GM12801 (cell line): ENCODE data around the gene DCANP1.

ENCODE experiments used
- CTCF ChIP-seq: IDR thresholded peaks from one replicate; pipeline ENCODE4 v1.5.1; 2011; ENCODE audit warnings: control low read depth; ENCODE audit not compliant: insufficient read length; ENCODE audit errors: extremely low read depth

Gene DCANP1

GRCh38 chr5:135458921-135459331, 11.8 kb upstream of the DCANP1 start:
- no peak for TF ChIP-seq CTCF

GRCh38 chr5:135458356-135458755, 11.2 kb upstream of the DCANP1 start:
- no peak for TF ChIP-seq CTCF

GRCh38 chr5:135457424-135458071, 10.4 kb upstream of the DCANP1 start:
- peak; percentile 56 for TF ChIP-seq CTCF

GRCh38 chr5:135456238-135457099, 9.3 kb upstream of the DCANP1 start:
- TF ChIP-seq CTCF: no peak

GRCh38 chr5:135455876-135456237, 8.7 kb upstream of the DCANP1 start:
- TF ChIP-seq CTCF: no peak

GRCh38 chr5:135454946-135455345, 7.8 kb upstream of the DCANP1 start:
- no peak for TF ChIP-seq CTCF

- no peak for TF ChIP-seq CTCF
Measured at GRCh38 chr5:135453613-135454012, 6.5 kb upstream of the DCANP1 start.
